Right lobe of liver (tissue), 6 donors: Measurements from ENCODE around the gene HDGFL3. TPM values are rescaled to one million over a fixed set of nuclear protein-coding genes. Genes with fewer than 3 reads are reported as not detected.

Experiments
- ATAC-seq, 4 donors: fragments of 200-7000 bp; cut with Tn5 transposase; one replicate each; pipeline ENCODE4 v1.9.1; 2020; ENCODE audit warnings: mild to moderate bottlenecking in 4 of 4, moderate library complexity in 4 of 4
- DNase-seq, 3 donors: peaks; one replicate each; pipeline ENCODE4 v3.0.0-alpha.2; 2020
- H3K27ac ChIP-seq, 3 donors: fragments of 200-600 bp; one replicate each; pipeline ENCODE4 v1.8.0; 2022
- H3K27me3 ChIP-seq, 2 donors: fragments of 200-600 bp; one replicate each; pipeline ENCODE4 v1.8.0; 2022
- H3K36me3 ChIP-seq, 4 donors: fragments of 200-600 bp; sonication (generic) in 1 of 4; one replicate each; pipeline versions ENCODE4 v1.5.1 to v1.8.0; 2017 to 2022; ENCODE audit warnings: control low read depth in 1 of 4
- H3K4me1 ChIP-seq, 4 donors: fragments of 200-600 bp; sonication (generic) in 1 of 4; one replicate each; pipeline versions ENCODE4 v1.5.1 to v1.8.0; 2017 to 2022; ENCODE audit warnings: control low read depth in 1 of 4
- H3K4me3 ChIP-seq, 3 donors: fragments of 200-600 bp; one replicate each; pipeline ENCODE4 v1.8.0; 2022
- H3K9me3 ChIP-seq, 4 donors: fragments of 200-600 bp; sonication (generic) in 1 of 4; one replicate each; pipeline versions ENCODE4 v1.5.1 to v1.8.0; 2017 to 2022; ENCODE audit warnings: control low read depth in 1 of 4
- CTCF ChIP-seq, 4 donors: fragments of 200-600 bp in 3 of 4; fragments of 450-650 bp in 1 of 4; IDR thresholded peaks; one replicate each; pipeline versions ENCODE4 v1.5.1 to v1.8.0; 2016 to 2022; ENCODE audit warnings: antibody characterized with exemption in 4 of 4, mild to moderate bottlenecking in 2 of 4
- POLR2A ChIP-seq: fragments of 450-650 bp; IDR thresholded peaks from one replicate; pipeline ENCODE4 v1.6.1; 2017; ENCODE audit warnings: antibody characterized with exemption, mild to moderate bottlenecking
- WGBS: methylation state at CpG from one replicate; pipeline ENCODE4 v1.1.6; 2018; ENCODE audit warnings: low coverage, low lambda C conversion rate; ENCODE audit not compliant: insufficient coverage; ENCODE audit errors: missing lambda C conversion rate; 5-methylcytosine and 5-hydroxymethylcytosine counted together
- intact Hi-C, 2 donors: fragments of 100-400 bp; cut with DNase I; formaldehyde crosslinking; loops; one replicate each; pipeline versions ENCODE4 v1.11.2 to v1.14.1; 2022
- total RNA-seq, 6 experiments: library from RNA; depleted of rRNA in 2 of 6; stranded (reverse); fragments of >200 nt in 2 of 6; fragmentation: NEBNext Ultra II Directional in 3 of 6; extraction: Animal tissue kit (Norgen Biotek cat#: 25700) in 3 of 6; gene quantifications; one replicate each; pipeline versions ENCODE4 v1.1.0 to v1.2.4, GENCODE V29; 2016 to 2023
- donor health status: DM: no; HTN: yes; CAD: no.
- donor health status: DM: no; HTN: no; CAD: no.
- donor health status: DM: no; HTN: no; CAD: no.
- donor health status: DM: no; HTN: yes; CAD: no.
- donor health status: DM: no; HTN: yes; CAD: no.

The HDGFL3 gene
- total RNA-seq, 6 experiments from 2014 or later: 0.70 to 3.3 (median 1.7) TPM

GRCh38 chr15:83207009-83207659 lies 489 bp downstream of the HDGFL3 start:
- DNase-seq: peak in 2 of 3 donors; percentile 28 to 56
- Histone ChIP-seq H3K27me3 (peaks cover 0 to 11% of the 10 kb centered on the region in 2 donors), H3K4me3 (peak overlapping the region; percentile 44 to 58 (median 49)), H3K9me3 (no peaks in the 10 kb centered on the region), H3K4me1 (peaks cover 0 to 7% (median 0%) of the 10 kb centered on the region in 4 donors), H3K27ac (peak overlapping the region; percentile 31 to 78 (median 48)), H3K36me3 (no peaks in the 10 kb centered on the region)
- intact Hi-C loops: no loop called here
- ATAC-seq: peak; percentile 32 to 56 (median 50)
- TF ChIP-seq POLR2A (no peak), CTCF (IDR thresholded peaks at IDR 0.05) (no peak)
- WGBS: no CpG with 5 or more reads among the region's 93 CpGs

GRCh38 chr15:83206526-83207008 lies 1.1 kb downstream of the HDGFL3 start:
- 7% methylated on average over 6 of the region's 25 CpGs for WGBS
- intact Hi-C loops: no loop called here
- H3K27ac ChIP-seq: peak overlapping the region in 2 of 3 donors; percentile 48 to 78
- H3K4me3 ChIP-seq: peak overlapping the region; percentile 44 to 58 (median 49)
- DNase-seq (no peak), ATAC-seq (no peak)
- H3K4me1 ChIP-seq: peaks cover 0 to 7% (median 0%) of the 10 kb centered on the region in 4 donors
- H3K27me3 ChIP-seq: peaks cover 0 to 11% of the 10 kb centered on the region in 2 donors
- no peaks in the 10 kb centered on the region for H3K9me3 ChIP-seq
- no peak for TF ChIP-seq POLR2A
- no peak for TF ChIP-seq CTCF (IDR thresholded peaks at IDR 0.05)
- no peaks in the 10 kb centered on the region for H3K36me3 ChIP-seq

- H3K4me1 ChIP-seq: peaks cover 0 to 7% (median 0%) of the 10 kb centered on the region in 4 donors
- intact Hi-C loops: no loop called here
- 37% methylated on average over 4 of the region's 4 CpGs for WGBS
- no peak for ATAC-seq
- TF ChIP-seq CTCF (IDR thresholded peaks at IDR 0.05) (no peak), POLR2A (no peak)
- no peaks in the 10 kb centered on the region for H3K9me3 ChIP-seq
- H3K4me3 ChIP-seq: no peak overlapping the region
- H3K27me3 ChIP-seq: peaks cover 0 to 11% of the 10 kb centered on the region in 2 donors
- no peak for DNase-seq
- H3K36me3 ChIP-seq: no peaks in the 10 kb centered on the region
- H3K27ac ChIP-seq: no peak overlapping the region
Observed at GRCh38 chr15:83205725-83206324, 1.8 kb downstream of the HDGFL3 start.

- ATAC-seq (no peak), DNase-seq (no peak)
- no peaks in the 10 kb centered on the region for H3K9me3 ChIP-seq
- H3K4me1 ChIP-seq: peaks cover 0 to 7% (median 0%) of the 10 kb centered on the region in 4 donors
- intact Hi-C loops: no loop called here
- H3K27me3 ChIP-seq: peaks cover 0 to 11% of the 10 kb centered on the region in 2 donors
- no peak for TF ChIP-seq CTCF (IDR thresholded peaks at IDR 0.05)
- TF ChIP-seq POLR2A: no peak
- no peaks in the 10 kb centered on the region for H3K36me3 ChIP-seq
- 40% methylated on average over 3 of the region's 3 CpGs for WGBS
- no peak overlapping the region for H3K4me3 ChIP-seq
- no peak overlapping the region for H3K27ac ChIP-seq
Observed at GRCh38 chr15:83204697-83205096, 2.9 kb downstream of the HDGFL3 start.
